IPS DF 6.9 (cell line): ENCODE results near the gene CFAP97D1.
"Not testable (repeated sequence)": the region's sequence is repeated elsewhere in the genome, so short reads cannot be mapped to it uniquely, and the experiment has no call there.

Experiments
- DNase-seq: peaks from one replicate; pipeline ENCODE4 v3.0.0-alpha.2; 2013; ENCODE audit warnings: low read depth, low spot score
- H3K27ac ChIP-seq: one replicate; pipeline ENCODE4 v1.5.1; 2013; ENCODE audit warnings: low read length, control low read depth
- H3K27me3 ChIP-seq: 2 replicates; pipeline ENCODE4 v1.6.1; 2013; ENCODE audit warnings: mild to moderate bottlenecking, low read length; ENCODE audit not compliant: control insufficient read depth, insufficient read depth
- H3K36me3 ChIP-seq: 2 replicates; pipeline ENCODE4 v1.6.1; 2013; ENCODE audit warnings: low read length; ENCODE audit not compliant: control insufficient read depth, insufficient read depth
- H3K4me1 ChIP-seq: 2 replicates; pipeline ENCODE4 v1.6.1; 2013; ENCODE audit warnings: low read length; ENCODE audit not compliant: control insufficient read depth, insufficient read depth
- H3K4me3 ChIP-seq: 2 replicates; pipeline ENCODE4 v1.5.1; 2013; ENCODE audit warnings: mild to moderate bottlenecking, low read length
- H3K9me3 ChIP-seq: 2 replicates; pipeline ENCODE4 v1.6.1; 2013; ENCODE audit warnings: low read length, inconsistent platforms; ENCODE audit not compliant: control insufficient read depth, insufficient read depth
- WGBS: extraction: QIAGEN DNeasy Blood & Tissue Kit; methylation state at CpG from one replicate; pipeline ENCODE4 v1.1.7; 2013; ENCODE audit warnings: mixed read lengths, missing lambda C conversion rate; ENCODE audit not compliant: insufficient read length, insufficient coverage; 5-methylcytosine and 5-hydroxymethylcytosine counted together

CFAP97D1 gene

DNA sequence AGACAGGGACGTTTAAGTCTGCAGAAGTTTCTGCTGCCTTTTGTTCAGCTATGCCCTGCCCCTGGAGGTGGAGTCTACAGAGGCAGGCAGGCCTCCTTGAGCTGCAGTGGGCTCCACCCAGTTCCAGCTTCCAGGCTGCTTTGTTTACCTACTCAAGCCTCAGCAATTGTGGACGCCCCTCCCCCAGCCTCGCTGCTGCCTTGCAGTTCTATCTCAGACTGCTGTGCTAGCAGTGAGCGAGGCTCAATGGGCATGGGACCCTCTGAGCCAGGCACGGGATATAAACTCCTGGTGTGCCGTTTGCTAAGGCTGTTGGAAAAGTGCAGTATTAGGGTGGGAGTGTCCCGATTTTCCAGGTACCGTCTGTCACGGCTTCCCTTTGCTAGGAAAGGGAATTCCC, 17.8 kb downstream of the CFAP97D1 start:
- not testable (repeated sequence) for H3K27ac ChIP-seq, H3K27me3 ChIP-seq, H3K9me3 ChIP-seq, DNase-seq, H3K4me3 ChIP-seq, H3K4me1 ChIP-seq, H3K36me3 ChIP-seq
- WGBS: no CpG with 5 or more reads among the region's 9 CpGs

DNA sequence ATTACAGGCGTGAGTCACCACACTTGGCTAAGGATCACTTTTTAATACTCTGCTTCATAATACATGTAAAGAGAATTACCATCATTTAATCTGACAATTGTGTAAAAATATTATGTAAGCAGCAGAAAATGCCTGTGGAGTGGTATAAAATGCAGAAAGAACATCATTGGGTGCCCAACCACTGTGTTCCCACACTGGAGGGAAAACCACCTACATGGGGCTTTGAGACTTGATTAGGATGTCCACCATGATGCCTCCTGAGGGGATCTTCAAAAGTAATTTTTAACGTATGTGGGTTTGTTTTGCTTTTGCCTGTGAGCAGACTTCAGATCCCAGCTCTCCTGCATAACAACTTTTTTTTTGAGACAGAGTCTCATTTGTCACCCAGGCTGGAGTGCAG, 18.8 kb downstream of the CFAP97D1 start:
- H3K36me3 ChIP-seq: no peaks in the 10 kb centered on the region
- H3K4me3 ChIP-seq: no peak overlapping the region
- no peaks in the 10 kb centered on the region for H3K27me3 ChIP-seq
- DNase-seq: no peak
- H3K4me1 ChIP-seq: peaks cover 6% of the 10 kb centered on the region
- H3K27ac ChIP-seq: no peak overlapping the region
- whole genome bisulfite sequencing: no CpG with 5 or more reads among the region's 2 CpGs
- no peaks in the 10 kb centered on the region for H3K9me3 ChIP-seq

DNA sequence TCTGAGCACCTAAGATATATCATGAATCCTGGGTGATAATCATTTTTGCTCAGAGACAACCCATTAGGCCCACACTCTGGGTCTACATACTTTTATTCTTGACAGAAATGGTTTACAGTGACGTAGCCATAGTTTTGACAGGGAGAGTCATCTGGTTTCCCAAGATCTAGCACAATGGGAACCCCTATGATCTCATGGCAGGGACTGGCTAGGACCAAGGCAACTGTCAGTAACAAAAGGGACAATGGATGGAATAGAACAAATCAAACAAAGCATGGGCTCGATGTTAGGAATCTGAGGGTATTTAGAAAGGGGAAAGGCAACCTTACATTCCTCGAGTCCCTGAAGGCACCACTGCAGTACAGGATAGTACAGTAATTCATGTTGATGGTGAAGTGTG, 20.5 kb downstream of the CFAP97D1 start:
- Histone ChIP-seq H3K27ac (no peak overlapping the region), H3K36me3 (no peaks in the 10 kb centered on the region), H3K9me3 (no peaks in the 10 kb centered on the region), H3K4me3 (no peak overlapping the region), H3K4me1 (peaks cover 8% of the 10 kb centered on the region), H3K27me3 (no peaks in the 10 kb centered on the region)
- no CpG with 5 or more reads among the region's 3 CpGs for whole genome bisulfite sequencing
- no peak for DNase-seq

DNA sequence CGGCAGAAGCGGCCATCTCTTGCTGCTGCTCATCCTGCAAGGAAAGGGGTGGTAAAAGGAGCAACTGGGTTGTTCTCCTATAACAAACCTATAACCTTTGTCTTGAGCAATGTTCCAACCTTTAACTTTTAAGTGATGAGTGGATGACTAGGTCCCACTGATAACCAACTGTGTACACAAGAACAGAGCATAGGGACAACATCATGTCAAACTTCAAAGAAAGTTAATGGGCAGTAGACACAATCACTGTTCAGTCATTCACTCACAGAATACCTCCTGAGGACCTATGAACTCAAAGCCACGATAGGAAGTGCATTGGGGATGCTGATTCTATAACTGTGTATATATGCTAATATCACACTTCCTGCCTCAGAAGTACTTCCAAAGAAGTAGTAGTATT, 21.6 kb downstream of the CFAP97D1 start:
- Histone ChIP-seq H3K4me3 (no peak overlapping the region), H3K9me3 (no peaks in the 10 kb centered on the region), H3K4me1 (peaks cover 8% of the 10 kb centered on the region), H3K27ac (no peak overlapping the region), H3K27me3 (no peaks in the 10 kb centered on the region), H3K36me3 (no peaks in the 10 kb centered on the region)
- DNase-seq: no peak
- no CpG with 5 or more reads among the region's 3 CpGs for WGBS

DNA sequence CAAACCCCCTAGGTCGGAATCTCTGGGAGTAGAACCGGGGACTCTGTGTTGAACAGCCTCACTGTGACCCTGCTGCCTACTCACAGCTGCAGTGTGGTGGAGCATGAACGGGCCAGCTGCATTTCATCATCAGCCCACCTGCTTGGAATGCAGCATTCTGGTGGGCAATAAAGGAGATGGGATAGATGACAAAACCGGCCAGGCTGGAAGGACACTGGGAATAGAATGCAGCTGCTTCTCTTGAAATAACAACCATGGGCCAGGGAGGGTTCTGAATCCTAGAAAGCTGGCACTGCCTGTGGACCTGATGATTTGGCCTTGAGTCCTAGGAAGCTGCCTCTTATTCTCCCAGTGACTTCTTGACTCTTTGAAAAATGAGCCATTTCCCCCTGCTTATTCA, 23.5 kb downstream of the CFAP97D1 start:
- H3K27me3 ChIP-seq: no peaks in the 10 kb centered on the region
- DNase-seq: no peak
- H3K36me3 ChIP-seq: no peaks in the 10 kb centered on the region
- no peak overlapping the region for H3K4me3 ChIP-seq
- H3K9me3 ChIP-seq: no peaks in the 10 kb centered on the region
- peaks cover 8% of the 10 kb centered on the region for H3K4me1 ChIP-seq
- no CpG with 5 or more reads among the region's 4 CpGs for WGBS
- no peak overlapping the region for H3K27ac ChIP-seq

DNA sequence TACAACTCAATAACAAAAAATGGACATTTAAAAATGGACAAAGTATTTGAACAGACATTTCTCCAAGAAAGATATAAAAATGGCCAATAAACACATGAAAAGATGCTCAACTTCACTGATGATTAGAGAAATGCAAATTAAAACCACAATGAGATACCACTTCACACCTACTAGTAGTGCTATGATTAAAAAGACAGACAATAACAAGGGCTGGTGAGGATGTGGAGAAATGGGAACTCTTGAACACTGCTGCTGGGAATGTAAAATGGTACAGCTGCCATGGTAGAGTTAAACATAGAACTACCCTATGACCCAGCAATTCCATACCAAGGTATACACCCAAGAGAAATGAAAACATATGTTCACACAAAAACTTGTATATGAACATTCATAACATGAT, 24.9 kb downstream of the CFAP97D1 start:
- no peak overlapping the region for H3K4me3 ChIP-seq
- H3K27me3 ChIP-seq: no peaks in the 10 kb centered on the region
- H3K4me1 ChIP-seq: peaks cover 8% of the 10 kb centered on the region
- no peaks in the 10 kb centered on the region for H3K9me3 ChIP-seq
- no peak for DNase-seq
- no peak overlapping the region for H3K27ac ChIP-seq
- H3K36me3 ChIP-seq: no peaks in the 10 kb centered on the region

DNA sequence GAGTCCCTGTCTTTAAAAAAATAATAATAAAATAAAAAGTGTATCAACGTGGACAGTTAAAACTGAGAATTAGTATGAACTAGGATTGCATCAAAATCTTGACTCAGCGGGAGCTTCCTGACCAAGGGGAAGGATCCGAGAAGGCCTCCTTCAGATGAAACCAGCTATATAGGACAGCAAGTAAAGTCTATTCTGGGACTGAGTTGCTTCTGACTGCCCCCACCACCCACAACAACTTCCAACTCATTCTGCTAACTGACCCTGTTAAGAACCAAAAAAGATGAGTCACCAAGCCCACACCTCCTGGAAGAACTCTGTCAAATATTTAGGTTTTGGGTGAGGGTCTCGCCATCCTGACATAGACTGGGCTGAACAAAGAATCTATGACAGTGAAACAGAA, 27.8 kb downstream of the CFAP97D1 start:
- no peaks in the 10 kb centered on the region for H3K9me3 ChIP-seq
- no CpG with 5 or more reads among the region's 4 CpGs for WGBS
- no peak overlapping the region for H3K27ac ChIP-seq
- no peaks in the 10 kb centered on the region; the same call in 1 of the 2 replicates for H3K36me3 ChIP-seq
- H3K27me3 ChIP-seq: no peaks in the 10 kb centered on the region
- H3K4me1 ChIP-seq: peaks cover 8% of the 10 kb centered on the region
- DNase-seq: no peak
- H3K4me3 ChIP-seq: no peak overlapping the region

DNA sequence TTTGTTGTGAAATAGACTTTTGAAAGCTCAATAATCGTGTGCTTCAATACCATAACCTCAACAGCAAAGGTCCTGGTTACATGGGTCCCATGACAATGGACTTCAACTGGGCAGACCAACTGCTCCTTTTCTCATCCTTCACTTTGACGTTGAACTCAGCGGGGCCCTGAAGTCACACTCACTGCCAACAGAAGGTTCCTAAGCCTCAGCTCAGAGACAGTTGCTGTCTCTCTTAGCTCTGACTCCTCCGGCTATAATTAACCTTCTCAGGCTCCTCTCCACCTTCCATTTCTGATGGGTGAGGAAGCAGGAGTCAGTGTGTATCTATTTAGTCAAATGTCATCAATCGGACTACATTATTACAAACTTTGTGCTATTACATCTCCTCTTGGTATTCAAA, 28.9 kb downstream of the CFAP97D1 start:
- Histone ChIP-seq H3K27ac (no peak overlapping the region), H3K27me3 (no peaks in the 10 kb centered on the region), H3K4me3 (no peak overlapping the region), H3K4me1 (peaks cover 2% of the 10 kb centered on the region), H3K36me3 (no peaks in the 10 kb centered on the region; the same call in 1 of the 2 replicates), H3K9me3 (no peaks in the 10 kb centered on the region)
- DNase-seq: no peak
- no CpG with 5 or more reads among the region's 5 CpGs for WGBS

DNA sequence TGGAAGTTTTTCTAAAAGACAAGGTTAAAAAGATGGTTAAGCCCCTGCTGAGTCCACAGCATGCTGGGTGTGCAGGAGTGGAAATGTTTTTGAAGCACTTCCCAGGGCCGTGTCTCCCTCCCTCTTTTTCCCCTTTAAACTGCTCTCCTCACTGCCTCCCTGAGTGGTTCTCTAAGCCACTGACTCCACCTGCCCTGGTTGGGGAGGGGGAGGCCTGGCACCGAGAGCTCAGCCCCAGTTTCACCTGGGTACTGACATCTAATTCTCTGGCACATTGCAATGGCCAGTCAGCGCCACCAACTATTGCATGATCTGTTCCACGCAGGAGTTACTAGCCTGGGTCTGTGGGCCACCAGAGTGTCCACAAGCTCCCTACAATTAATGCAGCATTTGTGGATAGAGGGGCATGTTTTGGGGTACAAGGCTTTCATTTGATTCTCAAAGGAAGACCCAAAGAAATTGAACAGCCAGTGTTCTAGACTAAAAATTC, 30.0 kb downstream of the CFAP97D1 start:
- H3K27ac ChIP-seq: no peak overlapping the region
- H3K4me3 ChIP-seq: no peak overlapping the region
- no CpG with 5 or more reads among the region's 4 CpGs for WGBS

DNA sequence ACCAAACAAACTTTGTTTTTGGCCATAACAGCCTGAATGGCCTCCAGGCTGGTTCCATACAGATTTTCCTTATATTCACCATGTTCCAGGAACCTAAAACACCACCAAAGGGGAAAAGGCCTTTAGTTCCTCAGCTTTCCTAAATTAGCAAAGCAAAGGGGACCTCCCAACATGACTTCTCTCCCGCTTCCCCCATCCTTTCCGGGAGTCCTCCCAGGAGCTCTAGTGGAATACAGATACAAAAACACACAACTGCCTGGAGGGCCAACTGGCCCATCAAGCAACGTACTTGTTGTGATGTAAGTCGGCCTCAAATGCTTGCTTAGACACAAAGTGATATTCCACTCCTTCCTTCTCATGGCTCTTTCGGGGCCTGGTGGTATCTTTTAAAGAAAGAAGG, 30.6 kb downstream of the CFAP97D1 start:
- H3K4me3 ChIP-seq: no peak overlapping the region
- no CpG with 5 or more reads among the region's 5 CpGs for WGBS
- H3K36me3 ChIP-seq: no peaks in the 10 kb centered on the region; the same call in 1 of the 2 replicates

More for the DNA sequence above, 30.0 kb downstream of the CFAP97D1 start:
- Histone ChIP-seq H3K4me1 (no peaks in the 10 kb centered on the region; the same call in 1 of the 2 replicates), H3K27me3 (no peaks in the 10 kb centered on the region), H3K36me3 (no peaks in the 10 kb centered on the region; the same call in 1 of the 2 replicates), H3K9me3 (no peaks in the 10 kb centered on the region)
- DNase-seq: no peak

DNA sequence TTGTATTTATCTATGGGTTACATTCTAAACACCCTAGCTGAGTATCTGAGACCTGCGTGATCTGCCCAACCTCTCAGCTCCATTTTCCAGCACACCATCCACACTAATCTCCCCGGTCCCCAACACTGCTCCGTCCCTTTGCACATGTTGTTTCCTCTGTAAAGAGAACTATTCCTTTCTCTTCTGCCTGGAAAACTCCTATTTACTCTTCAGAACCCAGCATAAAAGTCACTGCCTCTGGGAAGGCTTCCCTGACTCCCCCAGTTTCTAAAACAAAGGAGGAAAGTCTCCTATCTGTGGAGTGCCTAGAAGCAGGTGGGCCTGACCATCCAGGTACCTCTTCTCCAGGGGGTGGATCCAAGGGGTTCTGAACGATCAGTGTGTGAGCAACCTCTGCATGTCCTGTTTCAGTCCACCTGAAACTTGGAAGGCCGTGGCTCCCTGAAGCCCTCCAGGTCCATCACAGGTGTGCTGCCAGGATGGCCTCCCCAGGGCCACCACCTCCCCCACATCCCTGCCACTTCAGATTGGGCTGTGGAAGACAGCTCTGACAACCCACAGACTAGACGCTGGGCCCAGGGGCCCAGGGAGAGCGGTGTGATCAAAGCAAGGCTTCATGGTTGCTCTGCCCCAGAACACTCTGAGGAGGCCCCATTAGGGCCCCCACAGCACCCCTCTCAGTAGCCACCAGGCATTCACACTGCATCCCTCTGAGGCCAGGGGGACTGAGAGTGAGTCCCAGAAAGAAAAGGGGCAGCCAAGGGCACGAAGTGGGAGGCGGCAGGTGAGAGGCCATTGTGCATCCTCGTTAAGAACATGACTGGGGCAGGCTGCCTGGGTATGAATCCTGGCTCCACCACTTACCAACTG, 32.4 kb downstream of the CFAP97D1 start:
- no peaks in the 10 kb centered on the region; the same call in 1 of the 2 replicates for H3K4me1 ChIP-seq
- H3K9me3 ChIP-seq: no peaks in the 10 kb centered on the region
- no CpG with 5 or more reads among the region's 10 CpGs for WGBS
- no peak overlapping the region for H3K27ac ChIP-seq
- no peak for DNase-seq
- H3K4me3 ChIP-seq: no peak overlapping the region
- no peaks in the 10 kb centered on the region; the same call in 1 of the 2 replicates for H3K36me3 ChIP-seq
- no peaks in the 10 kb centered on the region for H3K27me3 ChIP-seq

More for the DNA sequence above, 30.6 kb downstream of the CFAP97D1 start:
- no peak overlapping the region for H3K27ac ChIP-seq
- H3K27me3 ChIP-seq: no peaks in the 10 kb centered on the region
- no peaks in the 10 kb centered on the region; the same call in 1 of the 2 replicates for H3K4me1 ChIP-seq
- no peak for DNase-seq
- no peaks in the 10 kb centered on the region for H3K9me3 ChIP-seq
